Fibroblast of lung (primary cell): ENCODE data around the gene SENP7. TPM values are rescaled to one million over a fixed set of nuclear protein-coding genes. Genes with fewer than 3 reads are reported as not detected.
"Not testable (repeated sequence)": the region's sequence is repeated elsewhere in the genome, so short reads cannot be mapped to it uniquely, and the experiment has no call there.

ENCODE experiments used
- DNase-seq, 2 donors: peaks; one replicate each; pipeline versions ENCODE4 v3.0.0 to v3.0.0-alpha.2; 2010; ENCODE audit warnings: low read depth in 2 of 2
- H2AFZ ChIP-seq: 2 replicates; pipeline ENCODE4 v1.5.1; 2012; ENCODE audit warnings: low read length, control low read depth, inconsistent platforms
- H3K27ac ChIP-seq: 2 replicates; pipeline ENCODE4 v1.5.1; 2011; ENCODE audit warnings: low read length, control low read depth; ENCODE audit not compliant: insufficient read depth
- H3K27me3 ChIP-seq: 2 replicates; pipeline ENCODE4 v1.5.1; 2011; ENCODE audit warnings: mild to moderate bottlenecking, low read length; ENCODE audit not compliant: control insufficient read depth, insufficient read depth
- H3K36me3 ChIP-seq: 2 replicates; pipeline ENCODE4 v1.5.1; 2011; ENCODE audit warnings: low read length; ENCODE audit not compliant: control insufficient read depth, insufficient read depth
- H3K4me1 ChIP-seq: 2 replicates; pipeline ENCODE4 v1.5.1; 2011; ENCODE audit warnings: low read length; ENCODE audit not compliant: control insufficient read depth, insufficient read depth; ENCODE audit errors: extremely low read depth
- H3K4me2 ChIP-seq: 2 replicates; pipeline ENCODE4 v1.5.1; 2011; ENCODE audit warnings: low read length, control low read depth; ENCODE audit not compliant: insufficient read depth; ENCODE audit errors: extremely low read depth
- H3K4me3 ChIP-seq, 4 experiments: fragments of 200-600 bp in 1 of 4; sonication (generic) in 1 of 4; replicated peaks in 1 of 4; 2 replicates each; pipeline ENCODE4 v1.5.1; 2011 to 2016; ENCODE audit warnings: low read length in 4 of 4, low read depth in 3 of 4, mild to moderate bottlenecking in 3 of 4, control low read depth in 2 of 4, inconsistent platforms in 1 of 4, mixed read lengths in 1 of 4; ENCODE audit not compliant: insufficient read depth in 1 of 4; ENCODE audit errors: control extremely low read depth in 1 of 4
- H3K79me2 ChIP-seq: 2 replicates; pipeline ENCODE4 v1.5.1; 2012; ENCODE audit warnings: mild to moderate bottlenecking, low read length, inconsistent platforms; ENCODE audit not compliant: control insufficient read depth, insufficient read depth
- H3K9ac ChIP-seq: 2 replicates; pipeline ENCODE4 v1.5.1; 2011; ENCODE audit warnings: mild to moderate bottlenecking, low read length, control low read depth; ENCODE audit not compliant: insufficient read depth
- H3K9me3 ChIP-seq: 2 replicates; pipeline ENCODE4 v1.5.1; 2012; ENCODE audit warnings: low read depth, low read length; ENCODE audit not compliant: control insufficient read depth, insufficient read depth
- H4K20me1 ChIP-seq: 2 replicates; pipeline ENCODE4 v1.5.1; 2011; ENCODE audit warnings: low read length; ENCODE audit not compliant: control insufficient read depth, insufficient read depth; ENCODE audit errors: extremely low read depth
- CTCF ChIP-seq, 2 donors: IDR thresholded peaks in 1 of 2; conservative IDR thresholded peaks in 1 of 2; 1 replicate in 1 of 2; 2 replicates in 1 of 2; pipeline ENCODE4 v1.5.1; 2011 to 2012; ENCODE audit warnings: low read length in 2 of 2, control low read depth in 1 of 2, inconsistent platforms in 1 of 2, low read depth in 1 of 2, mild to moderate bottlenecking in 1 of 2
- EZH2 ChIP-seq: IDR thresholded peaks from 2 replicates; pipeline ENCODE4 v1.5.1; 2012; ENCODE audit warnings: low read length, control low read depth, mild to moderate bottlenecking; ENCODE audit errors: missing control alignments
- polyA plus RNA-seq, 2 donors: library from polyadenylated mRNA; depleted of rRNA in 1 of 2; stranded (reverse) in 1 of 2; unstranded in 1 of 2; fragments of >200 nt; gene quantifications; 2 replicates each; pipeline ENCODE4 v1.2.1, GENCODE V29; 2011 to 2012; ENCODE audit warnings: missing spikeins in 1 of 2
- total RNA-seq: library from RNA; depleted of rRNA; stranded (reverse); fragments of >200 nt; gene quantifications from 2 replicates; pipeline ENCODE4 v1.2.1, GENCODE V29; 2014

SENP7 gene
- total and polyA plus RNA-seq, 2 donors (not counting 1 experiment from before 2014, with no cell fraction given) = 7.2 to 16.5 TPM

GRCh38 chr3:101458387-101458786 is 54.6 kb downstream of the SENP7 start:
- DNase-seq = no peak
- H2AFZ ChIP-seq = no peak overlapping the region

GRCh38 chr3:101454629-101455028 is 58.4 kb downstream of the SENP7 start:
- no peaks in the 10 kb centered on the region for H4K20me1 ChIP-seq
- H3K9ac ChIP-seq = no peak overlapping the region
- no peak for TF ChIP-seq EZH2
- TF ChIP-seq CTCF (conservative IDR thresholded peaks at IDR 0.05 in 1 of 2, IDR thresholded peaks at IDR 0.05 in 1 of 2; ENCODE audit: low read depth in 1 of 2, low read length in 2 of 2) = no peak
- H3K9me3 ChIP-seq = no peaks in the 10 kb centered on the region
- H3K27ac ChIP-seq = no peak overlapping the region
- no peak overlapping the region for H3K4me3 ChIP-seq
- no peaks in the 10 kb centered on the region for H3K4me1 ChIP-seq
- DNase-seq = no peak
- no peaks in the 10 kb centered on the region for H3K27me3 ChIP-seq
- no peak overlapping the region for H2AFZ ChIP-seq
- no peak overlapping the region for H3K4me2 ChIP-seq
- H3K79me2 ChIP-seq = no peaks in the 10 kb centered on the region
- H3K36me3 ChIP-seq = no peaks in the 10 kb centered on the region

More at GRCh38 chr3:101458387-101458786, 54.6 kb downstream of the SENP7 start:
- Histone ChIP-seq H4K20me1 (no peaks in the 10 kb centered on the region), H3K4me3 (no peak overlapping the region), H3K36me3 (no peaks in the 10 kb centered on the region), H3K27me3 (no peaks in the 10 kb centered on the region), H3K4me1 (no peaks in the 10 kb centered on the region), H3K79me2 (no peaks in the 10 kb centered on the region), H3K9ac (no peak overlapping the region), H3K9me3 (no peaks in the 10 kb centered on the region), H3K27ac (no peak overlapping the region), H3K4me2 (no peak overlapping the region)
- TF ChIP-seq CTCF (conservative IDR thresholded peaks at IDR 0.05 in 1 of 2, IDR thresholded peaks at IDR 0.05 in 1 of 2; ENCODE audit: low read depth in 1 of 2, low read length in 2 of 2) = no peak
- TF ChIP-seq EZH2 = no peak

- no peak overlapping the region for H3K4me3 ChIP-seq
- no peak overlapping the region for H3K4me2 ChIP-seq
- H3K4me1 ChIP-seq = no peaks in the 10 kb centered on the region
- H3K27me3 ChIP-seq = no peaks in the 10 kb centered on the region
- no peak overlapping the region for H3K27ac ChIP-seq
- no peaks in the 10 kb centered on the region for H3K9me3 ChIP-seq
- no peaks in the 10 kb centered on the region for H3K36me3 ChIP-seq
- no peak for TF ChIP-seq CTCF (conservative IDR thresholded peaks at IDR 0.05 in 1 of 2, IDR thresholded peaks at IDR 0.05 in 1 of 2; ENCODE audit: low read depth in 1 of 2, low read length in 2 of 2)
- no peak for TF ChIP-seq EZH2
- no peak for DNase-seq
- H4K20me1 ChIP-seq = no peaks in the 10 kb centered on the region
- H3K9ac ChIP-seq = no peak overlapping the region
- H2AFZ ChIP-seq = no peak overlapping the region
- H3K79me2 ChIP-seq = no peaks in the 10 kb centered on the region
Measured at GRCh38 chr3:101453961-101454360, 59.1 kb downstream of the SENP7 start.

GRCh38 chr3:101438641-101439040 is 74.4 kb downstream of the SENP7 start:
- H3K27me3 ChIP-seq, H3K4me1 ChIP-seq: not testable (repeated sequence)

More at GRCh38 chr3:101438641-101439040, 74.4 kb downstream of the SENP7 start:
- H4K20me1 ChIP-seq, H3K4me2 ChIP-seq, H3K27ac ChIP-seq, DNase-seq, H3K9ac ChIP-seq, H3K9me3 ChIP-seq, H3K79me2 ChIP-seq, H3K36me3 ChIP-seq, H3K4me3 ChIP-seq, H2AFZ ChIP-seq: not testable (repeated sequence)
